ENCODE measurements around the gene GALNT2. TPM values are rescaled to one million over a fixed set of nuclear protein-coding genes. Genes with fewer than 3 reads are reported as not detected.

The GALNT2 gene
- total and polyA plus RNA-seq, 10 of the 15 experiments (the other 5 are each of a cell fraction or from before 2014, with no cell fraction given) = 0.52 to 27.7 (median 16.3) TPM

DNA sequence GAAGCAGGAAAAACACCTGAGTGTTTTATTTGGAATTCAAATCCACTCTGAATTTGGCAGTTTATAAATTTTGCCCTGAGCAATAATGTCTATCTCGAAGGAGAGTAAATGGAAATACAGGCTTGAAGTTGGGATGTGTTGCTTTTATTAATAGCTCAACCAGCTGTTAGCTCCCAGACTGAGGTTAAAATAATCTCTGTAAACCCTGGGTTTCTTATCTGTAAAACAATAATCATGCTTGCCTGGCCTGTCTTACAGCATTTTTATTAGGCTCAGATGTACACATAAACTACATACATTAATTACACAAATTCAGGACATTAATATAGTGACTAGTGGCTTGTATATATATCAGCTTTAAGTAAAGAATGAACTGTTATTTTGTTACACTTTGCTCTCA, 148.5 kb downstream of the GALNT2 start (continued):
- TF ChIP-seq, protein P1, sequence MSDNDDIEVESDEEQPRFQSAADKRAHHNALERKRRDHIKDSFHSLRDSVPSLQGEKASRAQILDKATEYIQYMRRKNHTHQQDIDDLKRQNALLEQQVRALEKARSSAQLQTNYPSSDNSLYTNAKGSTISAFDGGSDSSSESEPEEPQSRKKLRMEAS (IDR thresholded peaks at IDR 0.05; ENCODE audit: low read depth, low read length) = no peak
- no peak for TF ChIP-seq IRF4 (IDR thresholded peaks at IDR 0.05; ENCODE audit: low read depth, low read length)
- no peak for TF ChIP-seq JUND (IDR thresholded peaks at IDR 0.05; ENCODE audit: low read depth, low read length)

DNA sequence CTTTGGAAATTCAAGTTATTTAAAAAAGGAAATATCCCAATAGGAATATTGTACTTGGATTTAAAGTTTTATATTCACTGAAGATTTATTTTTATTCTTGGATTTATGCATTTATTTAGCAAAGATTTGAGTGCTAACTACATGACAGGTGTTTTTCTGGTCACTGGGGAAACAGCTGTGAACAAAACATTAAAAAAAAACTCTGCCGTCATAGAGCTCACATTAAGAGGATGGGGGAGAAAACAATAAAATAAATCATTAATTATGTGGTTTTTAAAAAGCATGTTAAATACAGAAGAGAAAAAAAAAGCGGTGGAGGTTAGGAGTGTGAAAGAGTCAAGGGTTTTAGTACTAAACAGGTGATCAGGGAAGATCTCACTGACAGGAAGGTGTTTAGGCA, 149.9 kb downstream of the GALNT2 start:
- Histone ChIP-seq H3K4me3 (no peak overlapping the region), H3K9me3 (replicated peaks; ENCODE audit: control insufficient read depth, insufficient read depth, low read length) (no peaks in the 10 kb centered on the region), H3K79me2 (ENCODE audit: control insufficient read depth, insufficient read depth, low read length) (peaks cover 2% of the 10 kb centered on the region), H3K27me3 (replicated peaks in 1 of 2; ENCODE audit: control insufficient read depth in 2 of 2, insufficient read depth in 2 of 2, low read length in 1 of 2) (no peaks in the 10 kb centered on the region), H3K9ac (ENCODE audit: control insufficient read depth, insufficient read depth, low read length) (no peak overlapping the region), H2AFZ (ENCODE audit: control insufficient read depth, low read depth, low read length) (no peak overlapping the region), H3K36me3 (ENCODE audit: control insufficient read depth in 2 of 2, insufficient read depth in 2 of 2, low read length in 1 of 2) (no peaks in the 10 kb centered on the region; a peak in 1 of 4 replicates), H4K20me1 (ENCODE audit: control insufficient read depth, insufficient read depth) (no peaks in the 10 kb centered on the region), H3K4me2 (ENCODE audit: control insufficient read depth, insufficient read depth) (no peak overlapping the region), H3K4me1 (ENCODE audit: control insufficient read depth, insufficient read depth, low read length) (peaks cover 25% of the 10 kb centered on the region), H3K27ac (ENCODE audit: control insufficient read depth, insufficient read depth) (no peak overlapping the region)
- DNase-seq (ENCODE audit: low read depth, low spot score) (no peak), FAIRE-seq (no peak), ATAC-seq (no peak)
- RAD21 ChIA-PET (ENCODE audit: unreplicated experiment) = no interaction called here
- POLR2A ChIA-PET = no interaction called here
- CTCF ChIA-PET = no interaction called here
- SMC1A ChIA-PET (ENCODE audit: uncharacterized antibody, unreplicated experiment) = interaction anchor here (1.3 kb wide), 1 partner anchor 65 kb away, joined by 5 read pairs; no protein-coding TSS in a partner anchor
- TF ChIP-seq, protein P1 (IDR thresholded peaks at IDR 0.05; ENCODE audit: low read depth, low read length) = no peak
- TF ChIP-seq NBN (IDR thresholded peaks at IDR 0.05) (no peak), TCF7 (IDR thresholded peaks at IDR 0.05; ENCODE audit: borderline replicate concordance) (no peak), CBX5 (IDR thresholded peaks at IDR 0.05; ENCODE audit: low read depth) (no peak), FOXM1 (IDR thresholded peaks at IDR 0.05; ENCODE audit: low read depth, low read length) (no peak), NR2C1 (IDR thresholded peaks at IDR 0.05) (no peak), HDGF (IDR thresholded peaks at IDR 0.05) (no peak), ZNF217 (IDR thresholded peaks at IDR 0.05) (no peak), CEBPB (IDR thresholded peaks at IDR 0.05; ENCODE audit: borderline replicate concordance in 1 of 2, low read depth in 2 of 2, low read length in 2 of 2) (no peak), SMC3 (IDR thresholded peaks at IDR 0.05; ENCODE audit: borderline replicate concordance, low read length) (no peak), IKZF1 (conservative IDR thresholded peaks at IDR 0.05) (no peak), FOXK2 (IDR thresholded peaks at IDR 0.05) (no peak), MXI1 (IDR thresholded peaks at IDR 0.05; ENCODE audit: low read depth, low read length) (no peak), SMARCA5 (IDR thresholded peaks at IDR 0.05) (no peak), JUNB (IDR thresholded peaks at IDR 0.05) (no peak), KLF5 (IDR thresholded peaks at IDR 0.05; ENCODE audit: partially characterized antibody) (no peak), DPF2 (IDR thresholded peaks at IDR 0.05) (no peak), MYC (IDR thresholded peaks at IDR 0.05; ENCODE audit: insufficient read depth, insufficient read length, insufficient replicate concordance, low read length, severe bottlenecking) (no peak), HDAC6 (IDR thresholded peaks at IDR 0.05; ENCODE audit: unreplicated experiment) (no peak)
- TF ChIP-seq, protein P2, sequence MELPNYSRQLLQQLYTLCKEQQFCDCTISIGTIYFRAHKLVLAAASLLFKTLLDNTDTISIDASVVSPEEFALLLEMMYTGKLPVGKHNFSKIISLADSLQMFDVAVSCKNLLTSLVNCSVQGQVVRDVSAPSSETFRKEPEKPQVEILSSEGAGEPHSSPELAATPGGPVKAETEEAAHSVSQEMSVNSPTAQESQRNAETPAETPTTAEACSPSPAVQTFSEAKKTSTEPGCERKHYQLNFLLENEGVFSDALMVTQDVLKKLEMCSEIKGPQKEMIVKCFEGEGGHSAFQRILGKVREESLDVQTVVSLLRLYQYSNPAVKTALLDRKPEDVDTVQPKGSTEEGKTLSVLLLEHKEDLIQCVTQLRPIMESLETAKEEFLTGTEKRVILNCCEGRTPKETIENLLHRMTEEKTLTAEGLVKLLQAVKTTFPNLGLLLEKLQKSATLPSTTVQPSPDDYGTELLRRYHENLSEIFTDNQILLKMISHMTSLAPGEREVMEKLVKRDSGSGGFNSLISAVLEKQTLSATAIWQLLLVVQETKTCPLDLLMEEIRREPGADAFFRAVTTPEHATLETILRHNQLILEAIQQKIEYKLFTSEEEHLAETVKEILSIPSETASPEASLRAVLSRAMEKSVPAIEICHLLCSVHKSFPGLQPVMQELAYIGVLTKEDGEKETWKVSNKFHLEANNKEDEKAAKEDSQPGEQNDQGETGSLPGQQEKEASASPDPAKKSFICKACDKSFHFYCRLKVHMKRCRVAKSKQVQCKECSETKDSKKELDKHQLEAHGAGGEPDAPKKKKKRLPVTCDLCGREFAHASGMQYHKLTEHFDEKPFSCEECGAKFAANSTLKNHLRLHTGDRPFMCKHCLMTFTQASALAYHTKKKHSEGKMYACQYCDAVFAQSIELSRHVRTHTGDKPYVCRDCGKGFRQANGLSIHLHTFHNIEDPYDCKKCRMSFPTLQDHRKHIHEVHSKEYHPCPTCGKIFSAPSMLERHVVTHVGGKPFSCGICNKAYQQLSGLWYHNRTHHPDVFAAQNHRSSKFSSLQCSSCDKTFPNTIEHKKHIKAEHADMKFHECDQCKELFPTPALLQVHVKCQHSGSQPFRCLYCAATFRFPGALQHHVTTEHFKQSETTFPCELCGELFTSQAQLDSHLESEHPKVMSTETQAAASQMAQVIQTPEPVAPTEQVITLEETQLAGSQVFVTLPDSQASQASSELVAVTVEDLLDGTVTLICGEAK (IDR thresholded peaks at IDR 0.05; ENCODE audit: borderline replicate concordance) = no peak
- intact Hi-C loops (cut with micrococcal nuclease; ENCODE audit: unreplicated experiment) = no loop called here
- no TSS peak for BruUV-seq (replicated peaks)
- WGBS (ENCODE audit: insufficient coverage, insufficient replicate concordance, low lambda C conversion rate, missing lambda C conversion rate) = 96% methylated on average over 2 of the region's 2 CpGs
- in situ Hi-C loops (cut with MboI) = no loop called here
